Measurements from ENCODE around the gene PTPN11. TPM values are rescaled to one million over a fixed set of nuclear protein-coding genes. Genes with fewer than 3 reads are reported as not detected.
"Not testable (repeated sequence)": the region's sequence is repeated elsewhere in the genome, so short reads cannot be mapped to it uniquely, and the experiment has no call there.

PTPN11 gene
- total and polyA plus RNA-seq, 10 of the 15 experiments (the other 5 are each of a cell fraction or from before 2014, with no cell fraction given), result 14.6 to 85.2 (median 58.6) TPM

GRCh38 chr12:112439769-112440168, 21.0 kb downstream of the PTPN11 start (continued):
- no peak for TF ChIP-seq E4F1 (IDR thresholded peaks at IDR 0.05; ENCODE audit: borderline replicate concordance, partially characterized antibody)
- no peak for TF ChIP-seq MAX (IDR thresholded peaks at IDR 0.05; ENCODE audit: low read depth, low read length)
- TF ChIP-seq MTA3 (IDR thresholded peaks at IDR 0.05; ENCODE audit: borderline replicate concordance, low read length), result no peak
- no peak for TF ChIP-seq SMC3 (IDR thresholded peaks at IDR 0.05; ENCODE audit: borderline replicate concordance, low read length)
- no peak for TF ChIP-seq SMARCA5 (IDR thresholded peaks at IDR 0.05)

- H3K36me3 ChIP-seq (ENCODE audit: control insufficient read depth in 2 of 2, insufficient read depth in 2 of 2, low read length in 1 of 2); intact Hi-C loops (cut with micrococcal nuclease; ENCODE audit: unreplicated experiment); in situ Hi-C loops (cut with MboI); DNase-seq (ENCODE audit: low read depth, low spot score); H3K9me3 ChIP-seq (replicated peaks; ENCODE audit: control insufficient read depth, insufficient read depth, low read length); H3K4me2 ChIP-seq (ENCODE audit: control insufficient read depth, insufficient read depth); H3K4me1 ChIP-seq (ENCODE audit: control insufficient read depth, insufficient read depth, low read length); H3K4me3 ChIP-seq; H4K20me1 ChIP-seq (ENCODE audit: control insufficient read depth, insufficient read depth); H3K9ac ChIP-seq (ENCODE audit: control insufficient read depth, insufficient read depth, low read length); BruUV-seq (replicated peaks); FAIRE-seq; RAD21 ChIA-PET (ENCODE audit: unreplicated experiment); H3K27ac ChIP-seq (ENCODE audit: control insufficient read depth, insufficient read depth); ATAC-seq; H3K79me2 ChIP-seq (ENCODE audit: control insufficient read depth, insufficient read depth, low read length); H3K27me3 ChIP-seq (replicated peaks in 1 of 2; ENCODE audit: control insufficient read depth in 2 of 2, insufficient read depth in 2 of 2, low read length in 1 of 2); H2AFZ ChIP-seq (ENCODE audit: control insufficient read depth, low read depth, low read length): not testable (repeated sequence)
- SMC1A ChIA-PET (ENCODE audit: uncharacterized antibody, unreplicated experiment), result interaction anchor here (0.5 to 0.7 kb wide), 3 partner anchors 10 to 576 kb away, joined by 3 read pairs; no protein-coding TSS in a partner anchor
- CTCF ChIA-PET, result interaction anchor here (0.6 kb wide), 1 partner anchor 11 kb away, joined by 3 read pairs; no protein-coding TSS in a partner anchor
- WGBS (ENCODE audit: insufficient coverage, insufficient replicate concordance, low lambda C conversion rate, missing lambda C conversion rate), result 97% methylated on average over 6 of the region's 9 CpGs
- POLR2A ChIA-PET, result interaction anchor here (0.7 to 1.5 kb wide), 2 partner anchors 17 to 717 kb away, joined by 3 to 9 read pairs; no protein-coding TSS in a partner anchor
These were observed 21.9 kb downstream of the PTPN11 start for GRCh38 chr12:112440653-112441052.

All from GM12878 (cell line).